GM12874 (cell line): ENCODE measurements around the gene ACO1.
A peak's percentile ranks its signal among the peaks of the same experiment; 100 is the strongest.

Experiments used
- TF ChIP-seq, protein P1 (sequence below): IDR thresholded peaks from 2 replicates; pipeline ENCODE4 v1.5.1; 2011; ENCODE audit warnings: low read depth, mild to moderate bottlenecking, control low read depth, low read length, moderate library complexity; ENCODE audit not compliant: insufficient read depth

ACO1 gene

DNA sequence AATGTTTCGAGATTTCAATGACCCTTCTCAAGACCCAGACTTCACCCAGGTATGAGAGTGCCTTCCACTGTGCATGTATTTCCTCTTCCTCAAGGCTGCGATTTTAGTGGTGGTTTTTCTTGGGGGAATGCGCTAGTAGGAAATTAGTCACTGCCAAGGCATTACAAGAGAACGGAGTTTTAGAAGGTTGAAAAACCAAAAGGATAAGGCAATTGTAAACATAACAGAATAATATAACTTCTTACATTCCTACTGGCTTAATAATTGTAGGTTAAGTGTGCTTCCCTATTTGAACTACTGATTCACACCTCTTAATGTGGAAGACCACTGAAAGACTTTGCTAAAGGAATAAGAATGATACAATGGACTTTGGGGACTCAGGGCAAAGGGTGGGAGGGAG lies 38.9 kb downstream of the ACO1 start:
- TF ChIP-seq, protein P1, sequence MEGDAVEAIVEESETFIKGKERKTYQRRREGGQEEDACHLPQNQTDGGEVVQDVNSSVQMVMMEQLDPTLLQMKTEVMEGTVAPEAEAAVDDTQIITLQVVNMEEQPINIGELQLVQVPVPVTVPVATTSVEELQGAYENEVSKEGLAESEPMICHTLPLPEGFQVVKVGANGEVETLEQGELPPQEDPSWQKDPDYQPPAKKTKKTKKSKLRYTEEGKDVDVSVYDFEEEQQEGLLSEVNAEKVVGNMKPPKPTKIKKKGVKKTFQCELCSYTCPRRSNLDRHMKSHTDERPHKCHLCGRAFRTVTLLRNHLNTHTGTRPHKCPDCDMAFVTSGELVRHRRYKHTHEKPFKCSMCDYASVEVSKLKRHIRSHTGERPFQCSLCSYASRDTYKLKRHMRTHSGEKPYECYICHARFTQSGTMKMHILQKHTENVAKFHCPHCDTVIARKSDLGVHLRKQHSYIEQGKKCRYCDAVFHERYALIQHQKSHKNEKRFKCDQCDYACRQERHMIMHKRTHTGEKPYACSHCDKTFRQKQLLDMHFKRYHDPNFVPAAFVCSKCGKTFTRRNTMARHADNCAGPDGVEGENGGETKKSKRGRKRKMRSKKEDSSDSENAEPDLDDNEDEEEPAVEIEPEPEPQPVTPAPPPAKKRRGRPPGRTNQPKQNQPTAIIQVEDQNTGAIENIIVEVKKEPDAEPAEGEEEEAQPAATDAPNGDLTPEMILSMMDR, result no peak

DNA sequence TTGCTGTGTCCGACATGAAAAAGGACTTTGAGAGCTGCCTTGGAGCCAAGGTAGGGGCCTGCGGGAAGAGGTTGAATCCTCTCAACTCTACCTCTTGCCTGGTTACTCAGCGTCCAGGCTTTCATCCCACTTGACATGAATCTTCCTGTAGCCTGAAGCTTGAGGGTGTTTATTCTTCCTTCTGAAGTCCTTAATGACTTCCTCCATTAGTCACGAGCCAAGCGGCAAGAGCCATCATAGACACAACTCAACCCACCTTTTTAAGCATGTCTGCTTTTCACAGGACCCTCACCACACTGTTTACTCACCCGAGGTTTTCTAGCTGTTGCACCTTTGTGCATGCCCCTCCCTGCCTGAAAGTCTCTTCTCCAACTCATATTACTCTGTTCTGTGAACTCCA lies 40.2 kb downstream of the ACO1 start:
- TF ChIP-seq, protein P1, result no peak

DNA sequence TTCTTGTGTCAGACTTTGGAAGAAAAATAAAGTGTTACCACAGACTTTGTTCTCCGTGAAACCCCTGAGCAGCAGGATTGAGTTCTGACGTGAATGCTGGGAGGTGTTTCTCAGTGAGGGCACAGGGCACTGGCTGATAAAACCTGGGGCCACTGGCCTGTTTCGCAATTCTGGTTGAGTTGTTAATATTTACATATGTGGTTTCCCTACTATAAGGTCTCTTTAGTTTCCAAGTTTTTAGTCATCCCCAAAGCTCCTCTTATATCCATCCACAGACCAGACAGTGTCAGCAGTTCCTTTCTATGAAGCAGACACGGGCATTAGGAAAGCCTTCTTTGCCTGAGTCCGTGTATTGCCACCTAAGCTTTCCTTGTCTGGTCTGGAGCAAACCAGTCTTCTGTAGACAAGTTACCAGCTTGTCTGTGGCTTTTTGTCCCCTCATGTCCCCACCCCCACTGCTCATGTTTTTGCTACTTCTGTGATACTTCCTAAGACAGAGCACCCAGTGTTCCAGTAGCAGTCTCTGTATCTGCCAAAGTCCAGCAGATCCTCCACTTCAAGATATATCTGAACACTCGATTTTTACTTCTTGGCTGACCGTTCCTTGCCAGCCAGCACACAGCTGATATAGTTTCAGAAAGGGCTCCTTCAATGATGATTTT lies 42.0 kb downstream of the ACO1 start:
- TF ChIP-seq, protein P1, result no peak

DNA sequence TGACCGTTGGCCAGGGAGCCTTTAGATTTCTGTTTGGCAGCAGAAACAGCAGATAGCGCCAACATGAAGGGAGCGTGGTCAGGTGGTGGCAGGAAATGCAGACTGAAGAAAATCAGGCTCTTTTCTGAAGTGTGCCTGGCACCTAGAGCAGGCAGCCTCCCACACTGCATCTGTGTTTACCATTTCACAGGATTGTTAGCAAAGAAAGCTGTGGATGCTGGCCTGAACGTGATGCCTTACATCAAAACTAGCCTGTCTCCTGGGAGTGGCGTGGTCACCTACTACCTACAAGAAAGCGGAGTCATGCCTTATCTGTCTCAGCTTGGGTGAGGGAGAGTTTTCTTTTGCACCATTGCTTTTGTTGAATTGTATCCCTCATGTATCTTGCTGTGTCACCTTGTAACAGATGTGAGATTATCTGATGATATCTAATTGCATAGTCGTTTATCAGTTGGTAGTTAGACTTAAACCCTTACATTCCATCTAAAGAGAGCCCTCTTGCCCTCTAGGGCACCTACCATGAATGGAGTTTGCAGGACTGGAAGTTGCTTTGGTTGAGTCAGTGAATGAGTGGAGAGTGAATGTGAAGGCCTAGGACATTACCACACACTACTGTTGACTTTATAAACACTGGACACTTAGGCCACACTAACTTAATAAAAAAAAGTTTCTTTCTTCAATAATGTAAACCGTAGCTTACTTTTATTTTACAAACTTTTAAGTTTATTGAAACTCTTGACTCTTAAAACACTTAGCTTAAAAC lies 42.8 kb downstream of the ACO1 start:
- TF ChIP-seq, protein P1, result no peak

DNA sequence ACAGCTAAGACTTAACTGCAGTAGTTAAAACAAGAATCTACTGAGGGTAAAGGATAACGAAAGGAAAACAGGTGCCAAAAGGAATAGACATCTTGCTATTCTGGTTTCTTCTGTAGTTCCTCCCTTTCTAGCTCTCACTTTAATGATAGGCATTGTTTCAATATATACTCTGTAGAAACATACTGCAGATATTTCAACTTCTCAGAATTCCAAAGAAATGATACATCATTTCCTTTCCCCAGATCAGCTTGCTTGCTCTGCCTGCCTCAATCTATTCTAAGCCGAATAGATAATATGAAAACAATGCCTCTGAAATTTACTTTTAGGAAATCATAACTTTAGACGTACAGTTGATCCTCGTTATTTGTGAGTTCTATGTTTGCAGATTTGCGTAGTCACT lies 46.3 kb downstream of the ACO1 start:
- TF ChIP-seq, protein P1, result no peak

DNA sequence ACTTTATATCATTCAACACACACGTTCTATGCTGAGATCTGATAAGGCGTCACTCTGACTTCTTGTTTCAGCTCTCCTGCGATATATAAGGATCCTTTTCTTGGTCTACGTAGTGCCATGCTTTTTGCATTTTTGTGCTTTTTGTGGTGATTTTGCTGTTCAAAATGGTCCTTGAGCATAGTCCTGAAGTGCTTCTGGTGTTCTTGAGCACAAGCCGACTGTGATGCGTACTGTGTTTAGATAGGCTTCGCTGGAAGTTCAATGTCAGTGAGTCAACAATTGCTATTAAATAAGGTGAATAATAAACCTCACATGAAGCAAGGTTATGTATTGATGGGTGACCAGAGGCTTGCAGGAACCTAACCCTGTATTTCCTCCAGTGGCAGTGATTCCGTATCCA lies 46.8 kb downstream of the ACO1 start:
- TF ChIP-seq, protein P1, result no peak

DNA sequence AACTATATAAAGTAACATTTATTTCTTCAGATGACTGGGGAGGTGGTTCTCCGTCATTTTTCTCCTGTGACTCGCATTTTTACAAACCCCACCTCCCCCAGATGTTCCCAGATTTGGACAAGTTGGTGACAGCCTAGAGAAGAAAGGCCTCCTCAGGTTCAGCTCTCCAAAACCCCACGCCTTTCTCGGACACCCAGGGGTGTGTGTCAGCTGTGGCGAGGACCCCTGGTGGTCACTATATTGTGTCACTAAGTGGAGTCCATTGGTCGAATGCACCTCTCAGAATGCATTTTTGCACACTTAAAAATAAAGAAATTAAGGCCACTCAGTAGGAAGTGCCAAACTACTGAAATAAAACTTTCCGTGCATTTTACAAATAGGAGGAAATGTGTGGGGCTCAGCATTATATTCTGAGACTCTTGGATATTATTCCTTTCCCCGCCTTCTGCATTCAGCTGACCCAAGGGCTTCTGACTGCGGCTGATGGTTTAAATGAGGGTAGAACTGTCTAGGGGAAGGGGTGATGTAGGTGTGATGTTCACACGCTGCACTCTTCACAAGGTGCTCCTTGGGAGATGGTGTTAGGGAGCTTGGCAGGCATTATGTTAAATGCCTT lies 47.6 kb downstream of the ACO1 start:
- TF ChIP-seq, protein P1, result peak; percentile 55; the same call in 1 of the 2 replicates
